8988T (cell line): Measurements from ENCODE around the gene FGF18.

Source experiments
- DNase-seq: peaks from one replicate; pipeline ENCODE4 v3.0.0; 2011

Gene FGF18

GRCh38 chr5:171425596-171426244 is 6.3 kb downstream of the FGF18 start:
- no peak for DNase-seq

- no peak for DNase-seq
These were observed 6.8 kb downstream of the FGF18 start for GRCh38 chr5:171426266-171426665.

- no peak for DNase-seq
These were observed 7.2 kb downstream of the FGF18 start for GRCh38 chr5:171426680-171427079.

DNA sequence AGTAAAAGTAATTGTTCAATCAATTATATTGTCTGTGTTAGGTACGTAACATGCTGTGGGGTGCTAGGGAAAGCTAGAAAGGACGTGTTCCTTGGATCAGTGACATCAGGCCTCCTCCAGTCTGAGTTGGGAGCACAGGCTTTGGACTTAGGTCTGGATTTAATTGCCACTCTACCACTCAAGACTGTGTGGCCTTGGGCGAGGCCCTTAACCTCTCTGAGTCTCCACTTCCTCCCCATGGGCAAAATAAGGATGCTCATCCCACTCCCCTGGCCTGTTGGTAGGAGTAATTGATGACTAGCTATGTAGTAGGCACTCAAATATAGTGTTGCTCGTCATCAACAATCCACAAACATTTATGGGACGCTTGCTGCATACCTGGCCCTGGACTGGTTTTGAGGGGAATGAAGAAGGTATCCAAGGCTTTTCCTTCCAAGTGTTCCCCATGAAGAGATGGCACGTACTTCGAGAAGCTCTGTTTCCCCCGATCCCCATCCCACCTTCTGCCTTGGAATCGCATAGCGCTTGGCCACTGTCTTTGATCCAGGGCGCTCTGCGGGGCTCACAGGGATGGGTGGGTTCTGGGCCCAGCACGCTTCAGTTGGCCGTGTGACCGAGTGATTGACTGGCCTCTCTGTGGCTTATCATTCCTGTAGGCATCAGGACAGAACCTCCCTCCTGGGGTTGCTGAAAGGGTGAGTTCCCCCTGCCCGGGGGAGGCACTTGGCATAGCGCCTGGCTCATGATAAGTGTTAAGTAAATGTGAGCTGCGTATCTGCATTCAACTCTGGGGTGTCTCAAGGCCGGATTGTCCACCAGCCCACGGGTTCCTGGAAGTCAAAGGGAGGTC is 8.1 kb downstream of the FGF18 start:
- no peak for DNase-seq

DNA sequence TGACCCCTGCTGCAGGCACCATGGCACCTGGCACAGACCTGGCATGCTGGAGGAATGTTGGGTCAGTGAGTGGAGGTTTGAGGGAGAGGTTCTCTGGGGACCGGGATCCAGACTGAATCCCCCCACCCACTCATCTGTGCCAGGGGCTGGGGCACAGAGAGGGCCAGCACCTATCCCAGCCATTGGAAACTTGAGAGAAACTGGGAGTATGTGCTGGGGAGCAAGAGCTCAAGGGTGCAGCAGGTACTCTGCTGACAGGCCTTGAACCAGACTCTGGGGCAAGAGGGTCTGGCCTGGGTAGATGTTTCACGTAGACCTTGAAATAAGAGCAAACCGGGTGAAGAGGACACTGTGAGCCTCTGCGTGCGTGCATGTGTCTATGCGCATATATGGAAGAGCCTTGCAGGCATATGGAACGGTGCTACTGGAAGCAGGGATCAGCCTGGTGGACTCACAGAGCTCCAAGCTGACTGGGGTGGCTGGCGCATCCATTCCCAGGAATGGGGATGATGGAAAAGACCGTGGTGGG is 8.8 kb downstream of the FGF18 start:
- DNase-seq: no peak

DNA sequence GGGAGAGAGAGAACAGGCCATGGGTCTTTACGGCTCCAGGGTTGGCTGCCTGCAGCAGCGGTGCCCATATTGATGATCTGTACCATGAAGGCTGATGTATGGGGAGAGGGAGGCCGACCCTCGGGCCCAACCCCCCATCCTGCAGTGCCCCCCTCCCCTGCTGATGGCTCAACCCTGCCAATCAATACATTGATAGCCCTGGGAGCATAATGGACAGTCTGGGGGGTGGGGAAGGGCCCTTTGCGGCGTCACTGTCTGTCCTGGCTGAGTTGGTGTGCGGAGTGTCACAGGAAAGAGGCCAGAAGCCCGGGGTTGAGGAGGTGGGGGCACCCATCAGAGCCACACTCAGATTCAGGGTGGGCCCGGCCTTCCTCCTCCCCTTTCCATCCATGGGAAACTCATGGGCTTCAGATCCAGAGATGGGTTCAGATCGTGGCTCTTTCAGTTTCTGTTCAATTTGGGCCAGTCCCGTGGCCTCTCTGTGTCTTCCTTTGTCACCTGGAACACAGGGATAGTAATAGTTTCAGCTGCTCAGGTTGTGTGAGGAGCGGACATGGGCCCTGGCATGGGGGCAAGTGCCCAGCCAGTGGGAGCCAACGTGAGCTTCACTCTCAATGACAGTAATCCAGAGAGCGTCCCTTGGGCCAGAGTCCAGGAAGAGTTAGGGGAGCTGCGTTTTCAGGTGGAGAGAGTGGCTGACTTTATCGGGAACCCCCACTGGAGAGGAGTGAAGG is 9.5 kb downstream of the FGF18 start:
- no peak for DNase-seq

- DNase-seq: no peak
These were observed 10.1 kb downstream of the FGF18 start for GRCh38 chr5:171429543-171429910.

- no peak for DNase-seq
These were observed 11.9 kb downstream of the FGF18 start for GRCh38 chr5:171431251-171431777.

DNA sequence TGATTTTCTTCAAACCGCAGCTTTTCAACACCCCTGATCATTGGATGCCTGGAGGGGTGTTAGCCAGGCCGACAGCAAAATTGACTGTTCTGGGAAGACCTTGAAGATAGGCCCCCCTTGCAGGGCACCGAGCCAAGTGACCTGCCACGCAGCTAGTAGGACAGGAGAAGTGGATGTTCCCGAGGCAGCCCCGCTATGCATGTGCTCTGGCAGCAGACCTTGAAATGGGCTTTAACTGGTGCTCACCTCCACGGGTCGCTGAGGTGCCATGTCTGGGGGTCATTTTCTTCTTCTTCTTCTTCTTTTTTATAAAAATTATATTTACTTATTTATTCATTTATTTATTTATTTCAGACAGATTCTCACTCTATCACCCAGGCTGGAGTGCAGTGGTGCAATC is 12.6 kb downstream of the FGF18 start:
- no peak for DNase-seq

- DNase-seq: no peak
These were observed 13.3 kb downstream of the FGF18 start for GRCh38 chr5:171432583-171433351.

- DNase-seq: no peak
These were observed 13.9 kb downstream of the FGF18 start for GRCh38 chr5:171433352-171433698.

GRCh38 chr5:171433982-171434676 is 14.7 kb downstream of the FGF18 start:
- DNase-seq: no peak

- DNase-seq: no peak
These were observed 15.4 kb downstream of the FGF18 start for GRCh38 chr5:171434874-171435273.

DNA sequence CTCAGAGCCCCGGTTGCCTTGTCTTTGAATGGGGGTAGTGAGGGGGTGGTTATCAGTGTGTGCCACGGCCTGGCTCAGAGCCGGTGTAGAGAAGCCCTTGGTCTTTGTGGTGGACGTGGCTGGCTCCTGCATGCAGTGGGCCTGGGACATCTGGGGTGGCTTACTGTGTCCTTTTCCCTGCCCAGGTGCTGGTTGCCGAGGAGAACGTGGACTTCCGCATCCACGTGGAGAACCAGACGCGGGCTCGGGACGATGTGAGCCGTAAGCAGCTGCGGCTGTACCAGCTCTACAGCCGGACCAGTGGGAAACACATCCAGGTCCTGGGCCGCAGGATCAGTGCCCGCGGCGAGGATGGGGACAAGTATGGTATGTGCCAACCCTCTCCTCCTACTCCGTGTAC is 16.5 kb downstream of the FGF18 start:
- no peak for DNase-seq

GRCh38 chr5:171436804-171437285 is 17.4 kb downstream of the FGF18 start:
- no peak for DNase-seq

DNA sequence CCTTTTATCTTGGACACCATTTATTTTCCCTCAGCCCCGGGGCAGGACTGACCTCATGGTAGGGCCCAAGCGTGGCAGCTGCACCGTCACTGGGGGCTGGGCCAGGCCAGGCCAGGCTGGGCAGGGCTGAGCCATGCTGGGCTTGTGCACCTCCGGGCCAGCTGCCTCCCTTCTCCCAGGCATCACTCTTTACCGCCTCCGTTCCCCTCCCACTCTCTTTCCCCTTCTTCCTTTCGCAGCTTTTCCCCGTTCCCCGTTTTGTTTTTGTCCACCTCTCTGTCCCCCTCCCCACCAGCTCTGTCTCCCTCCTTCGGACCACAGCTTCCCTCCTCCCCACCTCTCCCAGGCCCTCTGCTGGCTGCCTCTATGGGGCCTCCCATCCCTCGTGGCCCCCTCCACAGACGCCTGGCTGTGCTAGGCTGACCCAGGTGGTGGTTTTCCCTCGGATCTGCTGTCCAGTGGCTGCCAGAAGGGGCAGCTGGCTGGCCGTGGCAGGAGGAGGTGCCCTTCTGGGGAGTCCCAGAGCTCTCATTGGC is 17.9 kb downstream of the FGF18 start:
- DNase-seq: no peak

GRCh38 chr5:171438738-171439137 is 19.3 kb downstream of the FGF18 start:
- no peak for DNase-seq

GRCh38 chr5:171441246-171441791 is 21.9 kb downstream of the FGF18 start:
- no peak for DNase-seq

GRCh38 chr5:171442287-171443042 is 23.0 kb downstream of the FGF18 start:
- DNase-seq: no peak

DNA sequence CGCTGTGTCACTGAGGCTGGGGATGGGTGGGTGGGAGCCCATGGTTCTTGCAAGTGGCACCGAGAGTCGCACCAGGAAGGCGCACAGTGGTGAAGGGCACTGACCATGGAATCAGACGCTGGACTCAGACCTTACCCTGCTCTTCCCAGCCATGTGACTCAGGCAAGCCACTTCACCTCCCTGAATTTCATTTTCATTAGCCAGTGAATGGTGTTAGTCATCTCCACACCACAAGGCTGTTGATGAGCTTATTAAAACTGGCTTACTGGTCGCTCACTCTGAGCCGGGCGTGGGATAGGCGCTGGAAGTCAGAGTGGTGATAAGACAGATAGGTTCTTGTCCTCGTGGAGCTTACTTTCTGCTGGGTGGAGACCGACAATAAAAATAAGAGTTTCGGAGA is 25.1 kb downstream of the FGF18 start:
- DNase-seq: no peak
